ENCODE data around the gene NFIC.

NFIC gene

GRCh38 chr19:3511506-3512251 is 145.3 kb downstream of the NFIC start:
- no peak for DNase-seq (ENCODE audit: low read depth)

DNA sequence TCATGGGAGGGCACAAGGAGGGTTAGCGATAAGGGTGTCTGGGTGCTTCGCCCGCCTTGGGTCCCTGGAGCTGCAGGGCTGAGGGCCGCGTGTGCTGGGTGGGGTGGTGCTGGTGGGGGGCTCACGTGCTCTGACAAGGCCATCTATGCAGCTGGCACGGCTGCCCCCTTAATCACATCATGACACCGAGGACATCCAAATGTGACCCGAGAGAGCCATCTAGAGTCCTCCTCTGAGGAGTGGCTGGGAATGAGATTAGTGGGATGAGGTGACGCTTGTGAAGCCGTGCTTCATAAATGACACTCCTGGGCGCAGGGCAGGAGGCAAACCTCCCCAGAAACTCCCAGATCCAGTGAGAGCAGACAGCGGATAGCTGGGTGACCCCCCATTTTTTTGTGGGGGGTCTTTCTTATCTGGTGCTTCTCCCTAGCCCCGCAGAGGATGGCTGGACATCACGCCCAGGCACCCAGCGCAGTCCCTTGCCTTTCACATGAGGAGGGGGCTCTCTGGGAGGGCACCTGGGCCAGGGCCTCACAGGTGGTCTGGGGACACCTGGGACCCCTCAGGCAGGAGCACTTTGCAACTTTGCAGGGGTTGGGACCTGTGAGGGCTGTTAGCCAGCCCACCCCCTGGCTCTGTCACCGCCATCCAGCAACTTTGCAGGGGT is 146.3 kb downstream of the NFIC start:
- no peak for DNase-seq (ENCODE audit: low read depth)

- DNase-seq (ENCODE audit: low read depth) = no peak
Measured at GRCh38 chr19:3513229-3514140, 147.1 kb downstream of the NFIC start.

- no peak for DNase-seq (ENCODE audit: low read depth)
Measured at GRCh38 chr19:3514930-3515329, 148.5 kb downstream of the NFIC start.

GRCh38 chr19:3515891-3516422 is 149.6 kb downstream of the NFIC start:
- no peak for DNase-seq (ENCODE audit: low read depth)

GRCh38 chr19:3516675-3517207 is 150.4 kb downstream of the NFIC start:
- DNase-seq (ENCODE audit: low read depth) = no peak

- DNase-seq (ENCODE audit: low read depth) = no peak
Measured at GRCh38 chr19:3517638-3518037, 151.3 kb downstream of the NFIC start.

- DNase-seq (ENCODE audit: low read depth) = no peak
Measured at GRCh38 chr19:3518255-3518654, 151.9 kb downstream of the NFIC start.

- no peak for DNase-seq (ENCODE audit: low read depth)
Measured at GRCh38 chr19:3518659-3519058, 152.3 kb downstream of the NFIC start.
